Smooth muscle cell (in vitro differentiated cells): ENCODE measurements around the gene MARS1. TPM values are rescaled to one million over a fixed set of nuclear protein-coding genes. Genes with fewer than 3 reads are reported as not detected.

Source experiments
- DNase-seq: peaks from one replicate; lab custom pipeline; 2025; ENCODE audit not compliant: unreplicated experiment; lab: John Stamatoyannopoulos, UW
- H2AFZ ChIP-seq: fragments of 200-600 bp; sonication (generic); 2 replicates; pipeline ENCODE4 v1.6.0; 2016; ENCODE audit warnings: antibody characterized with exemption, low read depth, mild to moderate bottlenecking
- H3F3A ChIP-seq: fragments of 200-600 bp; sonication (generic); 2 replicates; pipeline ENCODE4 v1.6.0; 2017; ENCODE audit warnings: antibody characterized with exemption, low read depth
- H3K27ac ChIP-seq: fragments of 200-600 bp; sonication (generic); 2 replicates; pipeline ENCODE4 v1.5.1; 2016; ENCODE audit warnings: low read depth, mild to moderate bottlenecking
- H3K27me3 ChIP-seq: fragments of 200-600 bp; sonication (generic); 2 replicates; pipeline ENCODE4 v1.6.1; 2016; ENCODE audit warnings: low read depth, mild to moderate bottlenecking
- H3K36me3 ChIP-seq: fragments of 200-600 bp; sonication (generic); 2 replicates; pipeline ENCODE4 v1.5.1; 2016; ENCODE audit warnings: low read depth
- H3K4me1 ChIP-seq: fragments of 200-600 bp; sonication (generic); 2 replicates; pipeline ENCODE4 v1.5.1; 2016; ENCODE audit warnings: low read depth
- H3K4me2 ChIP-seq: fragments of 200-600 bp; sonication (generic); 2 replicates; pipeline ENCODE4 v1.6.0; 2016; ENCODE audit warnings: mild to moderate bottlenecking
- H3K4me3 ChIP-seq: fragments of 200-600 bp; sonication (generic); 2 replicates; pipeline ENCODE4 v1.5.1; 2016; ENCODE audit warnings: mild to moderate bottlenecking
- H3K79me2 ChIP-seq: fragments of 200-600 bp; sonication (generic); 2 replicates; pipeline ENCODE4 v1.6.0; 2016; ENCODE audit warnings: low read depth, mild to moderate bottlenecking
- H3K9ac ChIP-seq: fragments of 200-600 bp; sonication (generic); 2 replicates; pipeline ENCODE4 v1.6.0; 2016; ENCODE audit warnings: low read depth
- H3K9me3 ChIP-seq: fragments of 200-600 bp; sonication (generic); replicated peaks from 2 replicates; pipeline ENCODE4 v1.5.1; 2016; ENCODE audit warnings: low read depth
- H4K20me1 ChIP-seq: fragments of 200-600 bp; sonication (generic); 2 replicates; pipeline ENCODE4 v1.6.0; 2016; ENCODE audit warnings: low read depth
- WGBS: methylation state at CpG from one replicate; pipeline ENCODE4 v1.1.7; 2016; ENCODE audit warnings: low lambda C conversion rate; 5-methylcytosine and 5-hydroxymethylcytosine counted together
- polyA plus RNA-seq: library from polyadenylated mRNA; unstranded; fragments of >200 nt; fragmentation: Nextera tagmentation; extraction: Ambion mirVana; gene quantifications from 2 replicates; pipeline ENCODE4 v1.2.1, GENCODE V29; 2016
- total RNA-seq: library from RNA; depleted of rRNA; stranded (reverse); fragments of >200 nt; gene quantifications from 2 replicates; pipeline ENCODE4 v1.2.3, GENCODE V29; 2014
- TF ChIP-seq, protein P1 (sequence below): fragments of 200-600 bp; sonication (generic); IDR thresholded peaks from 2 replicates; pipeline ENCODE4 v1.5.1; 2017; ENCODE audit warnings: borderline replicate concordance, mild to moderate bottlenecking, antibody characterized with exemption; ENCODE audit not compliant: insufficient read depth, poor library complexity, severe bottlenecking

The MARS1 gene
- total and polyA plus RNA-seq, 2 experiments from 2014 or later, result 186 to 192 TPM

DNA sequence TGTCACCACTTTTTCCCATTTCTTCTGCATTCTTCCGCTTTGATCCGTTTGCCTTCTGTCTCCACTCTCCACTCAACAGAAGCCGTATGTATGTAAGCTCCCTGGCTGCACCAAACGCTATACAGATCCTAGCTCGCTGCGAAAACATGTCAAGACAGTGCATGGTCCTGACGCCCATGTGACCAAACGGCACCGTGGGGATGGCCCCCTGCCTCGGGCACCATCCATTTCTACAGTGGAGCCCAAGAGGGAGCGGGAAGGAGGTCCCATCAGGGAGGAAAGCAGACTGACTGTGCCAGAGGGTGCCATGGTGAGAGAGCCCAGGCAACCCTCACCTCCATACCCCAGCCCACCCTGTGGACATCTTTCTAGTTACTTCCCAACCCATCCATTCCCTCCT, 20.0 kb upstream of the MARS1 start:
- Histone ChIP-seq H3K9ac (no peak overlapping the region), H3K79me2 (no peaks in the 10 kb centered on the region), H2AFZ (no peak overlapping the region), H4K20me1 (no peaks in the 10 kb centered on the region), H3K9me3 (no peaks in the 10 kb centered on the region), H3K4me3 (no peak overlapping the region), H3K36me3 (no peaks in the 10 kb centered on the region), H3K27me3 (peaks cover 17% of the 10 kb centered on the region), H3K4me2 (no peak overlapping the region), H3K4me1 (no peaks in the 10 kb centered on the region), H3F3A (no peaks in the 10 kb centered on the region), H3K27ac (no peak overlapping the region)
- WGBS, result 87% methylated on average over 11 of the region's 11 CpGs
- TF ChIP-seq, protein P1, sequence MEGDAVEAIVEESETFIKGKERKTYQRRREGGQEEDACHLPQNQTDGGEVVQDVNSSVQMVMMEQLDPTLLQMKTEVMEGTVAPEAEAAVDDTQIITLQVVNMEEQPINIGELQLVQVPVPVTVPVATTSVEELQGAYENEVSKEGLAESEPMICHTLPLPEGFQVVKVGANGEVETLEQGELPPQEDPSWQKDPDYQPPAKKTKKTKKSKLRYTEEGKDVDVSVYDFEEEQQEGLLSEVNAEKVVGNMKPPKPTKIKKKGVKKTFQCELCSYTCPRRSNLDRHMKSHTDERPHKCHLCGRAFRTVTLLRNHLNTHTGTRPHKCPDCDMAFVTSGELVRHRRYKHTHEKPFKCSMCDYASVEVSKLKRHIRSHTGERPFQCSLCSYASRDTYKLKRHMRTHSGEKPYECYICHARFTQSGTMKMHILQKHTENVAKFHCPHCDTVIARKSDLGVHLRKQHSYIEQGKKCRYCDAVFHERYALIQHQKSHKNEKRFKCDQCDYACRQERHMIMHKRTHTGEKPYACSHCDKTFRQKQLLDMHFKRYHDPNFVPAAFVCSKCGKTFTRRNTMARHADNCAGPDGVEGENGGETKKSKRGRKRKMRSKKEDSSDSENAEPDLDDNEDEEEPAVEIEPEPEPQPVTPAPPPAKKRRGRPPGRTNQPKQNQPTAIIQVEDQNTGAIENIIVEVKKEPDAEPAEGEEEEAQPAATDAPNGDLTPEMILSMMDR, result no peak
- no peak for DNase-seq

DNA sequence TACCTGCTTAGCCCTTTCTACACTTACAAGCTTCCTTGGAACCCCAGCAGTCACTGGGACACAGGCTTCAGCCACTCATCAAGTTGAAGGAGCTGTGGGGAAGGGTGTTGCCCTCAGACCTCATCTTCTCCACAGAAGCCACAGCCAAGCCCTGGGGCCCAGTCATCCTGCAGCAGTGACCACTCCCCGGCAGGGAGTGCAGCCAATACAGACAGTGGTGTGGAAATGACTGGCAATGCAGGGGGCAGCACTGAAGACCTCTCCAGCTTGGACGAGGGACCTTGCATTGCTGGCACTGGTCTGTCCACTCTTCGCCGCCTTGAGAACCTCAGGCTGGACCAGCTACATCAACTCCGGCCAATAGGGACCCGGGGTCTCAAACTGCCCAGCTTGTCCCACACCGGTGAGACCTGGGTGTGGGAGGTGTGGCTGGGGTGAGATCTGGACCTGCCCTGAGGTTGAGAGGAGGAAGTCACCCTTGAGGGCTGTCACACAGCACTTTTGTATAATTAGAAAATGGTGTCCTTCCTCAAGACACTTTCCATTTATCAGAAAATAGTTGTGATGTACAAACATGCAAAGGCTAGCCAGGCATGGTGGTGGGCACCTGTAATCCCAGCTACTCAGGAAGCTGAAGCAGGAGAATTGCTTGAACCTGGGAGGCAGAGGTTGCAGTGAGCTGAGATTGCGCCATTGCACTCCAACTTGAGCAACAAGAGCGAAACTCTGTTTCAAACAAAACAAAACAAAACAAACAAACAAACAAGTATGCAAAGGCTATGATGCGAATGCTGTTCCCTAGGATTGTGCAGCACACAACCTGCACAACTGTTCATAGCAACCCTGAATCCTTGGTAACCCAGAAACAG, 18.3 kb upstream of the MARS1 start:
- DNase-seq, result no peak
- Histone ChIP-seq H3K36me3 (no peaks in the 10 kb centered on the region), H3K4me1 (no peaks in the 10 kb centered on the region), H3K4me3 (no peak overlapping the region), H4K20me1 (no peaks in the 10 kb centered on the region), H2AFZ (no peak overlapping the region), H3F3A (no peaks in the 10 kb centered on the region), H3K27ac (no peak overlapping the region), H3K4me2 (no peak overlapping the region), H3K9me3 (no peaks in the 10 kb centered on the region), H3K79me2 (no peaks in the 10 kb centered on the region), H3K27me3 (peaks cover 33% of the 10 kb centered on the region), H3K9ac (no peak overlapping the region)
- TF ChIP-seq, protein P1, result no peak
- 87% methylated on average over 10 of the region's 10 CpGs for WGBS

DNA sequence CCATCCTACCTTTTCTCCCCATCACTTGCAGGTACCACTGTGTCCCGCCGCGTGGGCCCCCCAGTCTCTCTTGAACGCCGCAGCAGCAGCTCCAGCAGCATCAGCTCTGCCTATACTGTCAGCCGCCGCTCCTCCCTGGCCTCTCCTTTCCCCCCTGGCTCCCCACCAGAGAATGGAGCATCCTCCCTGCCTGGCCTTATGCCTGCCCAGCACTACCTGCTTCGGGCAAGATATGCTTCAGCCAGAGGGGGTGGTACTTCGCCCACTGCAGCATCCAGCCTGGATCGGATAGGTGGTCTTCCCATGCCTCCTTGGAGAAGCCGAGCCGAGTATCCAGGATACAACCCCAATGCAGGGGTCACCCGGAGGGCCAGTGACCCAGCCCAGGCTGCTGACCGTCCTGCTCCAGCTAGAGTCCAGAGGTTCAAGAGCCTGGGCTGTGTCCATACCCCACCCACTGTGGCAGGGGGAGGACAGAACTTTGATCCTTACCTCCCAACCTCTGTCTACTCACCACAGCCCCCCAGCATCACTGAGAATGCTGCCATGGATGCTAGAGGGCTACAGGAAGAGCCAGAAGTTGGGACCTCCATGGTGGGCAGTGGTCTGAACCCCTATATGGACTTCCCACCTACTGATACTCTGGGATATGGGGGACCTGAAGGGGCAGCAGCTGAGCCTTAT, 17.4 kb upstream of the MARS1 start:
- Histone ChIP-seq H3K27ac (no peak overlapping the region), H3F3A (no peaks in the 10 kb centered on the region), H3K27me3 (peaks cover 42% of the 10 kb centered on the region), H2AFZ (no peak overlapping the region), H3K4me2 (no peak overlapping the region), H3K36me3 (no peaks in the 10 kb centered on the region), H3K4me1 (peaks cover 5% of the 10 kb centered on the region), H3K9me3 (no peaks in the 10 kb centered on the region), H3K79me2 (no peaks in the 10 kb centered on the region), H3K9ac (no peak overlapping the region), H4K20me1 (no peaks in the 10 kb centered on the region), H3K4me3 (no peak overlapping the region)
- TF ChIP-seq, protein P1, result no peak
- DNase-seq, result no peak
- 98% methylated on average over 14 of the region's 14 CpGs for WGBS
